GM12801 (cell line): Measurements from ENCODE around the gene TXNIP.

Experiments used
- CTCF ChIP-seq: IDR thresholded peaks from one replicate; pipeline ENCODE4 v1.5.1; 2011; ENCODE audit warnings: control low read depth; ENCODE audit not compliant: insufficient read length; ENCODE audit errors: extremely low read depth

The TXNIP gene

GRCh38 chr1:145996433-145997015, at the start of gene TXNIP:
Gene TXNIP (minus strand): TSS chr1:145996579. CDS start chr1:145996266, 313 bp downstream.
- TF ChIP-seq CTCF = no peak

GRCh38 chr1:146039844-146040194, 43.4 kb upstream of the TXNIP start:
- TF ChIP-seq CTCF = no peak

GRCh38 chr1:146036965-146037646, 40.7 kb upstream of the TXNIP start:
- TF ChIP-seq CTCF = no peak

GRCh38 chr1:146036241-146036964, 40.0 kb upstream of the TXNIP start:
- TF ChIP-seq CTCF = no peak

GRCh38 chr1:146035048-146035423, 38.7 kb upstream of the TXNIP start:
- no peak for TF ChIP-seq CTCF

GRCh38 chr1:146032631-146033219, 36.3 kb upstream of the TXNIP start:
- no peak for TF ChIP-seq CTCF

GRCh38 chr1:146031476-146031875, 35.1 kb upstream of the TXNIP start:
- no peak for TF ChIP-seq CTCF
